ENCODE measurements around the gene CCDC196.
"Not testable (repeated sequence)": the region's sequence is repeated elsewhere in the genome, so short reads cannot be mapped to it uniquely, and the experiment has no call there.

Gene CCDC196

GRCh38 chr14:66495218-66496098, 9.3 kb downstream of the CCDC196 start:
- DNase-seq (ENCODE audit: low read depth): no peak

GRCh38 chr14:66496188-66496807, 10.1 kb downstream of the CCDC196 start:
- no peak for DNase-seq (ENCODE audit: low read depth)

GRCh38 chr14:66496911-66497310, 10.7 kb downstream of the CCDC196 start:
- DNase-seq (ENCODE audit: low read depth): no peak

- no peak for DNase-seq (ENCODE audit: low read depth)
Observed at GRCh38 chr14:66498311-66498710, 12.1 kb downstream of the CCDC196 start.

GRCh38 chr14:66501592-66501991, 15.4 kb downstream of the CCDC196 start:
- no peak for DNase-seq (ENCODE audit: low read depth)

GRCh38 chr14:66502836-66503235, 16.7 kb downstream of the CCDC196 start:
- not testable (repeated sequence) for DNase-seq (ENCODE audit: low read depth)

GRCh38 chr14:66503532-66503931, 17.4 kb downstream of the CCDC196 start:
- no peak for DNase-seq (ENCODE audit: low read depth)

- DNase-seq (ENCODE audit: low read depth): no peak
Observed at GRCh38 chr14:66507181-66507721, 21.1 kb downstream of the CCDC196 start.

GRCh38 chr14:66507722-66508546, 21.8 kb downstream of the CCDC196 start, which contains the start of gene GPHN:
GPHN (plus strand) TSS chr14:66508147.
- DNase-seq (ENCODE audit: low read depth): peak; percentile 63

- DNase-seq (ENCODE audit: low read depth): no peak
Observed at GRCh38 chr14:66508547-66508845, 22.3 kb downstream of the CCDC196 start.

GRCh38 chr14:66508846-66509621, 22.9 kb downstream of the CCDC196 start:
- no peak for DNase-seq (ENCODE audit: low read depth)

- DNase-seq (ENCODE audit: low read depth): no peak
Observed at GRCh38 chr14:66509874-66510273, 23.7 kb downstream of the CCDC196 start.

- DNase-seq (ENCODE audit: low read depth): no peak
Observed at GRCh38 chr14:66511849-66512248, 25.7 kb downstream of the CCDC196 start.

GRCh38 chr14:66514213-66514612, 28.0 kb downstream of the CCDC196 start:
- no peak for DNase-seq (ENCODE audit: low read depth)

GRCh38 chr14:66530526-66530925, 44.4 kb downstream of the CCDC196 start:
- no peak for DNase-seq (ENCODE audit: low read depth)

GRCh38 chr14:66539034-66539433, 52.9 kb downstream of the CCDC196 start:
- no peak for DNase-seq (ENCODE audit: low read depth)

- DNase-seq (ENCODE audit: low read depth): no peak
Observed at GRCh38 chr14:66540038-66540437, 53.9 kb downstream of the CCDC196 start.

- DNase-seq (ENCODE audit: low read depth): no peak
Observed at GRCh38 chr14:66541627-66542026, 55.5 kb downstream of the CCDC196 start.

GRCh38 chr14:66543996-66544395, 57.8 kb downstream of the CCDC196 start:
- no peak for DNase-seq (ENCODE audit: low read depth)

GRCh38 chr14:66545191-66545590, 59.0 kb downstream of the CCDC196 start:
- not testable (repeated sequence) for DNase-seq (ENCODE audit: low read depth)

- DNase-seq (ENCODE audit: low read depth): not testable (repeated sequence)
Observed at GRCh38 chr14:66545751-66546150, 59.6 kb downstream of the CCDC196 start.

Measured in stimulated activated CD8-positive, alpha-beta memory T cell treated with anti-CD3 and anti-CD28 coated beads, Interleukin-12 subunit alpha, Interleukin-12 subunit beta, amount 100 ng/mL, for 1 hour (primary cell).